COLO829 (cell line): ENCODE results near the gene NKX1-2.

Experiments used
- DNase-seq: peaks from one replicate; pipeline ENCODE4 v3.0.0; 2012; ENCODE audit warnings: low spot score

NKX1-2 gene

GRCh38 chr10:124415210-124415609 is 34.6 kb downstream of the NKX1-2 start:
- no peak for DNase-seq

- DNase-seq: no peak
These were observed 35.8 kb downstream of the NKX1-2 start for GRCh38 chr10:124414076-124414475.

GRCh38 chr10:124409696-124410095 is 40.1 kb downstream of the NKX1-2 start:
- DNase-seq: no peak

GRCh38 chr10:124408357-124408756 is 41.5 kb downstream of the NKX1-2 start:
- DNase-seq: no peak

- no peak for DNase-seq
These were observed 42.4 kb downstream of the NKX1-2 start for GRCh38 chr10:124407456-124407855.

GRCh38 chr10:124403548-124403947 is 46.3 kb downstream of the NKX1-2 start:
- peak; percentile 42 for DNase-seq

GRCh38 chr10:124402273-124402672 is 47.6 kb downstream of the NKX1-2 start:
- no peak for DNase-seq

GRCh38 chr10:124401633-124402032 is 48.2 kb downstream of the NKX1-2 start:
- no peak for DNase-seq
